Lower leg skin (tissue), 3 donors: Measurements from ENCODE around the gene CASTOR1.

Experiments used
- CTCF ChIP-seq, 3 donors: fragments of 450-650 bp; IDR thresholded peaks; one replicate each; pipeline ENCODE4 v1.5.1; 2016; ENCODE audit warnings: antibody characterized with exemption in 3 of 3, mild to moderate bottlenecking in 3 of 3, moderate library complexity in 2 of 3
- POLR2A ChIP-seq, 2 donors: fragments of 450-650 bp; IDR thresholded peaks; one replicate each; pipeline ENCODE4 v1.6.1; 2016 to 2017; ENCODE audit warnings: antibody characterized with exemption in 2 of 2, mild to moderate bottlenecking in 1 of 2, moderate library complexity in 1 of 2

GRCh38 chr22:30338802-30339201 is 49.5 kb upstream of the CASTOR1 start:
- no peak for TF ChIP-seq CTCF (IDR thresholded peaks at IDR 0.05)
- TF ChIP-seq POLR2A (IDR thresholded peaks at IDR 0.05), result no peak
